ENCODE results near the gene TAC3. TPM values are rescaled to one million over a fixed set of nuclear protein-coding genes. Genes with fewer than 3 reads are reported as not detected.

The TAC3 gene
- total and polyA plus RNA-seq, 4 donors, result 2.6 to 8.1 (median 6.8) TPM

GRCh38 chr12:57049119-57049446 is 32.8 kb upstream of the TAC3 start:
- no peak for DNase-seq (ENCODE audit: low read depth in 4 of 6, low spot score in 6 of 6)
- H3K4me3 ChIP-seq (ENCODE audit: low read depth, low read length), result no peak overlapping the region
- no peaks in the 10 kb centered on the region for H3K9me3 ChIP-seq (ENCODE audit: control insufficient read depth, insufficient read depth, low read length)
- H3K4me1 ChIP-seq (ENCODE audit: control insufficient read depth, insufficient read depth, low read length), result no peaks in the 10 kb centered on the region
- H3K27me3 ChIP-seq (ENCODE audit: control insufficient read depth, insufficient read depth, low read length), result no peaks in the 10 kb centered on the region
- no peaks in the 10 kb centered on the region for H3K36me3 ChIP-seq (ENCODE audit: control insufficient read depth, insufficient read depth, low read length)
- WGBS (ENCODE audit: insufficient coverage), result 100% methylated on average over 1 of the region's 4 CpGs
- H3K27ac ChIP-seq (ENCODE audit: low read depth, low read length), result no peak overlapping the region

- WGBS (ENCODE audit: insufficient coverage), result no CpG with 5 or more reads among the region's 1 CpG
- no peaks in the 10 kb centered on the region for H3K4me1 ChIP-seq (ENCODE audit: control insufficient read depth, insufficient read depth, low read length)
- DNase-seq (ENCODE audit: low read depth in 4 of 6, low spot score in 6 of 6), result no peak
Observed at GRCh38 chr12:57048423-57049118, 32.2 kb upstream of the TAC3 start.

GRCh38 chr12:57047981-57048380 is 31.7 kb upstream of the TAC3 start:
- H3K9me3 ChIP-seq (ENCODE audit: control insufficient read depth, insufficient read depth, low read length), result no peaks in the 10 kb centered on the region
- H3K36me3 ChIP-seq (ENCODE audit: control insufficient read depth, insufficient read depth, low read length), result no peaks in the 10 kb centered on the region
- no peaks in the 10 kb centered on the region for H3K4me1 ChIP-seq (ENCODE audit: control insufficient read depth, insufficient read depth, low read length)
- no peak overlapping the region for H3K27ac ChIP-seq (ENCODE audit: low read depth, low read length)
- no peak for DNase-seq (ENCODE audit: low read depth in 4 of 6, low spot score in 6 of 6)
- 100% methylated on average over 1 of the region's 1 CpG for WGBS (ENCODE audit: insufficient coverage)
- H3K4me3 ChIP-seq (ENCODE audit: low read depth, low read length), result no peak overlapping the region
- no peaks in the 10 kb centered on the region for H3K27me3 ChIP-seq (ENCODE audit: control insufficient read depth, insufficient read depth, low read length)

More at GRCh38 chr12:57048423-57049118, 32.2 kb upstream of the TAC3 start:
- H3K27me3 ChIP-seq (ENCODE audit: control insufficient read depth, insufficient read depth, low read length), result no peaks in the 10 kb centered on the region
- no peaks in the 10 kb centered on the region for H3K36me3 ChIP-seq (ENCODE audit: control insufficient read depth, insufficient read depth, low read length)
- H3K4me3 ChIP-seq (ENCODE audit: low read depth, low read length), result no peak overlapping the region
- H3K9me3 ChIP-seq (ENCODE audit: control insufficient read depth, insufficient read depth, low read length), result no peaks in the 10 kb centered on the region
- H3K27ac ChIP-seq (ENCODE audit: low read depth, low read length), result no peak overlapping the region

- no peak for DNase-seq (ENCODE audit: low read depth in 4 of 6, low spot score in 6 of 6)
- Histone ChIP-seq H3K27ac (ENCODE audit: low read depth, low read length) (no peak overlapping the region), H3K9me3 (ENCODE audit: control insufficient read depth, insufficient read depth, low read length) (no peaks in the 10 kb centered on the region), H3K4me3 (ENCODE audit: low read depth, low read length) (no peak overlapping the region), H3K4me1 (ENCODE audit: control insufficient read depth, insufficient read depth, low read length) (no peaks in the 10 kb centered on the region), H3K36me3 (ENCODE audit: control insufficient read depth, insufficient read depth, low read length) (no peaks in the 10 kb centered on the region), H3K27me3 (ENCODE audit: control insufficient read depth, insufficient read depth, low read length) (no peaks in the 10 kb centered on the region)
- 81% methylated on average over 4 of the region's 10 CpGs for WGBS (ENCODE audit: insufficient coverage)
Observed at GRCh38 chr12:57046947-57047890, 30.9 kb upstream of the TAC3 start.

- Histone ChIP-seq H3K27ac (ENCODE audit: low read depth, low read length) (no peak overlapping the region), H3K4me3 (ENCODE audit: low read depth, low read length) (no peak overlapping the region), H3K36me3 (ENCODE audit: control insufficient read depth, insufficient read depth, low read length) (no peaks in the 10 kb centered on the region), H3K27me3 (ENCODE audit: control insufficient read depth, insufficient read depth, low read length) (no peaks in the 10 kb centered on the region), H3K9me3 (ENCODE audit: control insufficient read depth, insufficient read depth, low read length) (no peaks in the 10 kb centered on the region), H3K4me1 (ENCODE audit: control insufficient read depth, insufficient read depth, low read length) (no peaks in the 10 kb centered on the region)
- WGBS (ENCODE audit: insufficient coverage), result 77% methylated on average over 2 of the region's 6 CpGs
- DNase-seq (ENCODE audit: low read depth in 4 of 6, low spot score in 6 of 6), result no peak
Observed at GRCh38 chr12:57046086-57046791, 29.9 kb upstream of the TAC3 start.

GRCh38 chr12:57044889-57045288 is 28.6 kb upstream of the TAC3 start:
- no peak for DNase-seq (ENCODE audit: low read depth in 4 of 6, low spot score in 6 of 6)
- 93% methylated on average over 3 of the region's 3 CpGs for WGBS (ENCODE audit: insufficient coverage)
- no peaks in the 10 kb centered on the region for H3K36me3 ChIP-seq (ENCODE audit: control insufficient read depth, insufficient read depth, low read length)
- H3K4me1 ChIP-seq (ENCODE audit: control insufficient read depth, insufficient read depth, low read length), result no peaks in the 10 kb centered on the region
- no peak overlapping the region for H3K4me3 ChIP-seq (ENCODE audit: low read depth, low read length)
- no peaks in the 10 kb centered on the region for H3K27me3 ChIP-seq (ENCODE audit: control insufficient read depth, insufficient read depth, low read length)
- H3K27ac ChIP-seq (ENCODE audit: low read depth, low read length), result no peak overlapping the region
- H3K9me3 ChIP-seq (ENCODE audit: control insufficient read depth, insufficient read depth, low read length), result no peaks in the 10 kb centered on the region

- H3K4me1 ChIP-seq (ENCODE audit: control insufficient read depth, insufficient read depth, low read length), result no peaks in the 10 kb centered on the region
- 84% methylated on average over 3 of the region's 6 CpGs for WGBS (ENCODE audit: insufficient coverage)
- H3K27ac ChIP-seq (ENCODE audit: low read depth, low read length), result no peak overlapping the region
- H3K4me3 ChIP-seq (ENCODE audit: low read depth, low read length), result no peak overlapping the region
- H3K27me3 ChIP-seq (ENCODE audit: control insufficient read depth, insufficient read depth, low read length), result no peaks in the 10 kb centered on the region
- H3K9me3 ChIP-seq (ENCODE audit: control insufficient read depth, insufficient read depth, low read length), result no peaks in the 10 kb centered on the region
- no peaks in the 10 kb centered on the region for H3K36me3 ChIP-seq (ENCODE audit: control insufficient read depth, insufficient read depth, low read length)
- no peak for DNase-seq (ENCODE audit: low read depth in 4 of 6, low spot score in 6 of 6)
Observed at GRCh38 chr12:57044468-57044867, 28.1 kb upstream of the TAC3 start.

- no peak overlapping the region for H3K27ac ChIP-seq (ENCODE audit: low read depth, low read length)
- H3K27me3 ChIP-seq (ENCODE audit: control insufficient read depth, insufficient read depth, low read length), result no peaks in the 10 kb centered on the region
- no peak for DNase-seq (ENCODE audit: low read depth in 4 of 6, low spot score in 6 of 6)
- no peaks in the 10 kb centered on the region for H3K4me1 ChIP-seq (ENCODE audit: control insufficient read depth, insufficient read depth, low read length)
- no peak overlapping the region for H3K4me3 ChIP-seq (ENCODE audit: low read depth, low read length)
- H3K36me3 ChIP-seq (ENCODE audit: control insufficient read depth, insufficient read depth, low read length), result no peaks in the 10 kb centered on the region
- no peaks in the 10 kb centered on the region for H3K9me3 ChIP-seq (ENCODE audit: control insufficient read depth, insufficient read depth, low read length)
- 95% methylated on average over 2 of the region's 2 CpGs for WGBS (ENCODE audit: insufficient coverage)
Observed at GRCh38 chr12:57042695-57043094, 26.4 kb upstream of the TAC3 start.

GRCh38 chr12:57040750-57041149 is 24.4 kb upstream of the TAC3 start:
- Histone ChIP-seq H3K36me3 (ENCODE audit: control insufficient read depth, insufficient read depth, low read length) (no peaks in the 10 kb centered on the region), H3K27ac (ENCODE audit: low read depth, low read length) (no peak overlapping the region), H3K4me3 (ENCODE audit: low read depth, low read length) (no peak overlapping the region), H3K9me3 (ENCODE audit: control insufficient read depth, insufficient read depth, low read length) (no peaks in the 10 kb centered on the region), H3K4me1 (ENCODE audit: control insufficient read depth, insufficient read depth, low read length) (no peaks in the 10 kb centered on the region), H3K27me3 (ENCODE audit: control insufficient read depth, insufficient read depth, low read length) (no peaks in the 10 kb centered on the region)
- WGBS (ENCODE audit: insufficient coverage), result no CpG with 5 or more reads among the region's 2 CpGs
- no peak for DNase-seq (ENCODE audit: low read depth in 4 of 6, low spot score in 6 of 6)

All from spinal cord (tissue), 10 donors.